Measurements from ENCODE around the gene IL17RA.

The IL17RA gene

GRCh38 chr22:17106785-17107546, 22.2 kb downstream of the IL17RA start:
- no peak for TF ChIP-seq CTCF (IDR thresholded peaks at IDR 0.05; ENCODE audit: low read depth, low read length)
- no peak overlapping the region for H3K4me3 ChIP-seq (ENCODE audit: low read depth, low read length)
- DNase-seq = no peak
- H3K9me3 ChIP-seq = no peaks in the 10 kb centered on the region
- no peaks in the 10 kb centered on the region for H3K4me1 ChIP-seq
- no peaks in the 10 kb centered on the region for H3K27me3 ChIP-seq
- H3K36me3 ChIP-seq = no peaks in the 10 kb centered on the region

GRCh38 chr22:17107547-17107810, 22.7 kb downstream of the IL17RA start:
- no peaks in the 10 kb centered on the region for H3K9me3 ChIP-seq
- no peaks in the 10 kb centered on the region for H3K4me1 ChIP-seq
- DNase-seq = no peak
- no peak overlapping the region for H3K4me3 ChIP-seq (ENCODE audit: low read depth, low read length)
- TF ChIP-seq CTCF (IDR thresholded peaks at IDR 0.05; ENCODE audit: low read depth, low read length) = no peak
- no peaks in the 10 kb centered on the region for H3K36me3 ChIP-seq
- H3K27me3 ChIP-seq = no peaks in the 10 kb centered on the region

- no peaks in the 10 kb centered on the region for H3K4me1 ChIP-seq
- DNase-seq = no peak
- no peaks in the 10 kb centered on the region for H3K36me3 ChIP-seq
- no peak for TF ChIP-seq CTCF (IDR thresholded peaks at IDR 0.05; ENCODE audit: low read depth, low read length)
- H3K9me3 ChIP-seq = no peaks in the 10 kb centered on the region
- H3K4me3 ChIP-seq (ENCODE audit: low read depth, low read length) = no peak overlapping the region
- no peaks in the 10 kb centered on the region for H3K27me3 ChIP-seq
Observed at GRCh38 chr22:17108256-17109112, 23.7 kb downstream of the IL17RA start.

- Histone ChIP-seq H3K36me3 (no peaks in the 10 kb centered on the region), H3K27me3 (no peaks in the 10 kb centered on the region), H3K9me3 (no peaks in the 10 kb centered on the region), H3K4me1 (no peaks in the 10 kb centered on the region), H3K4me3 (ENCODE audit: low read depth, low read length) (no peak overlapping the region)
- TF ChIP-seq CTCF (IDR thresholded peaks at IDR 0.05; ENCODE audit: low read depth, low read length) = no peak
- DNase-seq = no peak
Observed at GRCh38 chr22:17109113-17109865, 24.5 kb downstream of the IL17RA start.

- H3K36me3 ChIP-seq = no peaks in the 10 kb centered on the region
Observed at GRCh38 chr22:17109976-17110375, 25.2 kb downstream of the IL17RA start.

More at GRCh38 chr22:17109976-17110375, 25.2 kb downstream of the IL17RA start:
- Histone ChIP-seq H3K4me3 (ENCODE audit: low read depth, low read length) (no peak overlapping the region), H3K27me3 (no peaks in the 10 kb centered on the region), H3K9me3 (no peaks in the 10 kb centered on the region), H3K4me1 (no peaks in the 10 kb centered on the region)
- TF ChIP-seq CTCF (IDR thresholded peaks at IDR 0.05; ENCODE audit: low read depth, low read length) = no peak
- no peak for DNase-seq

Measured in BE2C (cell line).